WTC11 (cell line): ENCODE results near the gene INPP5A. TPM values are rescaled to one million over a fixed set of nuclear protein-coding genes. Genes with fewer than 3 reads are reported as not detected.

Experiments
- ATAC-seq: fragments of 200-7000 bp; cut with Tn5 transposase; 2 replicates; pipeline ENCODE4 v1.10.0; 2021; ENCODE audit warnings: mild to moderate bottlenecking, moderate library complexity
- CTCF ChIA-PET: fragments of 300-600 bp; sonication (Branson Sonifier 250); formaldehyde crosslinking; loops from one replicate; lab custom pipeline; 2021; ENCODE audit warnings: antibody characterized with exemption; lab: Charles Lee
- POLR2A ChIA-PET: fragments of 350-600 bp; sonication (Branson Sonifier 250); formaldehyde crosslinking; loops from one replicate; lab custom pipeline; 2021; ENCODE audit warnings: antibody characterized with exemption; lab: Charles Lee
- DNase-seq: peaks from one replicate; pipeline ENCODE4 v3.0.0; 2021; ENCODE audit warnings: low spot score
- H3K27ac Mint-ChIP-seq: 2 replicates; pipeline ENCODE4 v1.8.0; 2021; ENCODE audit warnings: mixed read lengths
- H3K27me3 Mint-ChIP-seq: 2 replicates; pipeline ENCODE4 v1.8.0; 2021; ENCODE audit warnings: low read depth, mild to moderate bottlenecking, moderate library complexity, mixed read lengths
- H3K36me3 Mint-ChIP-seq: 2 replicates; pipeline ENCODE4 v1.8.0; 2021; ENCODE audit warnings: mixed read lengths
- H3K4me1 Mint-ChIP-seq: 2 replicates; pipeline ENCODE4 v1.8.0; 2022; ENCODE audit warnings: mixed read lengths
- H3K4me3 Mint-ChIP-seq: 2 replicates; pipeline ENCODE4 v1.8.0; 2021; ENCODE audit warnings: mild to moderate bottlenecking, moderate library complexity, mixed read lengths
- H3K9me3 Mint-ChIP-seq: 2 replicates; pipeline ENCODE4 v1.8.0; 2021; ENCODE audit warnings: mixed read lengths
- ARID4B ChIP-seq: sonication (generic); formaldehyde crosslinking; IDR thresholded peaks from 2 replicates; pipeline ENCODE4 v1.8.0; 2023; ENCODE audit warnings: missing genetic modification reagents, mild to moderate bottlenecking, borderline replicate concordance
- CBFB ChIP-seq: sonication (generic); formaldehyde crosslinking; IDR thresholded peaks from 2 replicates; pipeline ENCODE4 v1.8.1; 2022; ENCODE audit warnings: mild to moderate bottlenecking, low read depth, missing genetic modification reagents
- E2F4 ChIP-seq: sonication (generic); formaldehyde crosslinking; IDR thresholded peaks from 2 replicates; pipeline ENCODE4 v1.8.1; 2022; ENCODE audit warnings: low read depth, mild to moderate bottlenecking, moderate library complexity, missing genetic modification reagents, borderline replicate concordance
- ELF4 ChIP-seq: sonication (generic); formaldehyde crosslinking; IDR thresholded peaks from 2 replicates; pipeline ENCODE4 v1.8.1; 2022; ENCODE audit warnings: low read depth, mild to moderate bottlenecking, moderate library complexity, missing genetic modification reagents
- EMX1 ChIP-seq: fragments of 250-450 bp; sonication (Bioruptor Pico); IDR thresholded peaks from 2 replicates; pipeline ENCODE4 v1.8.0; 2021; ENCODE audit warnings: mild to moderate bottlenecking
- FOXK1 ChIP-seq: sonication (generic); formaldehyde crosslinking; IDR thresholded peaks from 2 replicates; pipeline ENCODE4 v1.8.0; 2022; ENCODE audit warnings: mild to moderate bottlenecking, moderate library complexity, missing genetic modification reagents
- FOXP4 ChIP-seq: sonication (generic); formaldehyde crosslinking; IDR thresholded peaks from 2 replicates; pipeline ENCODE4 v1.8.0; 2022; ENCODE audit warnings: mild to moderate bottlenecking, missing genetic modification reagents
- GABPB1 ChIP-seq: sonication (generic); formaldehyde crosslinking; IDR thresholded peaks from 2 replicates; pipeline ENCODE4 v1.8.1; 2023; ENCODE audit warnings: mild to moderate bottlenecking, missing genetic modification reagents
- HMGXB4 ChIP-seq: sonication (generic); formaldehyde crosslinking; IDR thresholded peaks from 2 replicates; pipeline ENCODE4 v1.8.1; 2023; ENCODE audit warnings: mild to moderate bottlenecking, moderate library complexity, missing genetic modification reagents
- JUN ChIP-seq: sonication (generic); formaldehyde crosslinking; IDR thresholded peaks from 2 replicates; pipeline ENCODE4 v1.8.0; 2023; ENCODE audit warnings: mild to moderate bottlenecking, missing genetic modification reagents
- MXD4 ChIP-seq: fragments of 250-450 bp; sonication (Bioruptor Pico); IDR thresholded peaks from 2 replicates; pipeline ENCODE4 v1.8.0; 2021; ENCODE audit warnings: mild to moderate bottlenecking, moderate library complexity, borderline replicate concordance
- OVOL2 ChIP-seq: fragments of 250-450 bp; sonication (Bioruptor Pico); IDR thresholded peaks from 2 replicates; pipeline ENCODE4 v1.9.0; 2021; ENCODE audit warnings: mild to moderate bottlenecking, borderline replicate concordance
- RORB ChIP-seq: fragments of 250-450 bp; sonication (Bioruptor Pico); IDR thresholded peaks from 2 replicates; pipeline ENCODE4 v1.9.0; 2021; ENCODE audit warnings: mild to moderate bottlenecking
- SMAD3 ChIP-seq: sonication (generic); formaldehyde crosslinking; IDR thresholded peaks from 2 replicates; pipeline ENCODE4 v1.8.0; 2022; ENCODE audit warnings: missing genetic modification reagents, mild to moderate bottlenecking, borderline replicate concordance
- SMAD4 ChIP-seq: sonication (generic); formaldehyde crosslinking; IDR thresholded peaks from 2 replicates; pipeline ENCODE4 v1.8.0; 2022; ENCODE audit warnings: mild to moderate bottlenecking, missing genetic modification reagents
- SOX15 ChIP-seq: fragments of 250-450 bp; sonication (Bioruptor Pico); IDR thresholded peaks from 2 replicates; pipeline ENCODE4 v1.9.0; 2021; ENCODE audit warnings: mild to moderate bottlenecking
- ZNF396 ChIP-seq: fragments of 250-450 bp; sonication (Bioruptor Pico); IDR thresholded peaks from 2 replicates; pipeline ENCODE4 v1.8.0; 2021; ENCODE audit warnings: mild to moderate bottlenecking, moderate library complexity, borderline replicate concordance
- ZNF425 ChIP-seq: fragments of 250-450 bp; sonication (Bioruptor Pico); conservative IDR thresholded peaks from 2 replicates; pipeline ENCODE4 v1.9.0; 2021; ENCODE audit warnings: mild to moderate bottlenecking
- total RNA-seq: library from RNA; stranded (reverse); gene quantifications from 3 replicates; pipeline ENCODE4 v1.2.3, GENCODE V29; 2021

INPP5A gene
- total RNA-seq, 1 experiment from 2014 or later, result 22.1 TPM

GRCh38 chr10:132690401-132690800 lies 152.8 kb downstream of the INPP5A start:
- POLR2A ChIA-PET, result no interaction called here
- no peak for ATAC-seq
- Mint-ChIP-seq H3K9me3 (peaks cover 33% of the 10 kb centered on the region), H3K27me3 (no peaks in the 10 kb centered on the region), H3K27ac (no peak overlapping the region), H3K4me1 (no peaks in the 10 kb centered on the region), H3K36me3 (peaks cover 8% of the 10 kb centered on the region), H3K4me3 (no peak overlapping the region)
- no peak for DNase-seq
- CTCF ChIA-PET, result no interaction called here
- TF ChIP-seq FOXP4 (CRISPR knock-in tag) (no peak), HMGXB4 (no peak), EMX1 (CRISPR knock-in tag) (no peak), E2F4 (CRISPR knock-in tag) (no peak), SMAD4 (CRISPR knock-in tag) (no peak), JUN (CRISPR knock-in tag) (no peak), OVOL2 (no peak), SMAD3 (CRISPR knock-in tag) (no peak), ARID4B (CRISPR knock-in tag) (no peak), GABPB1 (CRISPR knock-in tag) (no peak), CBFB (CRISPR knock-in tag) (no peak), FOXK1 (no peak)

- ChIA-PET POLR2A (no interaction called here), CTCF (no interaction called here)
- no peaks in the 10 kb centered on the region for H3K27me3 Mint-ChIP-seq
- no peak overlapping the region for H3K27ac Mint-ChIP-seq
- peaks cover 38% of the 10 kb centered on the region for H3K9me3 Mint-ChIP-seq
- no peak overlapping the region for H3K4me3 Mint-ChIP-seq
- TF ChIP-seq ELF4 (CRISPR knock-in tag) (no peak), ZNF425 (CRISPR knock-in tag) (no peak), FOXK1 (no peak), RORB (CRISPR knock-in tag) (no peak), MXD4 (CRISPR knock-in tag) (no peak), ZNF396 (CRISPR knock-in tag) (no peak), SOX15 (CRISPR knock-in tag) (no peak)
- peak; percentile 7 for DNase-seq
- no peaks in the 10 kb centered on the region for H3K4me1 Mint-ChIP-seq
- no peak for ATAC-seq
- peaks cover 12% of the 10 kb centered on the region for H3K36me3 Mint-ChIP-seq
Observed at GRCh38 chr10:132690821-132691610, 153.4 kb downstream of the INPP5A start.
